Gastroesophageal sphincter (tissue), 3 donors: ENCODE data around the gene AFF3.

ENCODE experiments used
- CTCF ChIP-seq, 4 experiments: fragments of 200-600 bp in 2 of 4; fragments of 450-650 bp in 2 of 4; sonication (generic) in 1 of 4; IDR thresholded peaks; one replicate each; pipeline ENCODE4 v1.5.1; 2017 to 2019; ENCODE audit warnings: antibody characterized with exemption in 4 of 4, mild to moderate bottlenecking in 2 of 4, moderate library complexity in 2 of 4
- EP300 ChIP-seq: sonication (generic); formaldehyde crosslinking; IDR thresholded peaks from one replicate; pipeline ENCODE4 v1.6.1; 2017; ENCODE audit warnings: antibody characterized with exemption, mild to moderate bottlenecking
- POLR2A ChIP-seq, 2 donors: fragments of 450-650 bp; IDR thresholded peaks; one replicate each; pipeline ENCODE4 v1.6.1; 2017; ENCODE audit warnings: antibody characterized with exemption in 2 of 2, mild to moderate bottlenecking in 2 of 2, moderate library complexity in 1 of 2
- POLR2AphosphoS5 ChIP-seq: sonication (generic); formaldehyde crosslinking; IDR thresholded peaks from one replicate; pipeline ENCODE4 v1.6.1; 2017; ENCODE audit warnings: antibody characterized with exemption

- TF ChIP-seq POLR2A (IDR thresholded peaks at IDR 0.05) (no peak), EP300 (no peak), POLR2AphosphoS5 (no peak), CTCF (IDR thresholded peaks at IDR 0.05) (no peak)
These were observed 520.6 kb downstream of the AFF3 start for GRCh38 chr2:99621774-99622173.
